HFFc6 (cell line): ENCODE data around the gene WDR53. TPM values are rescaled to one million over a fixed set of nuclear protein-coding genes. Genes with fewer than 3 reads are reported as not detected.

Source experiments
- DNase-seq: peaks from one replicate; pipeline ENCODE4 v3.0.0-alpha.2; 2018
- H3K27ac Mint-ChIP-seq: 2 replicates; pipeline ENCODE4 v1.8.0; 2020; ENCODE audit warnings: mild to moderate bottlenecking, mixed read lengths
- H3K27me3 Mint-ChIP-seq: 2 replicates; pipeline ENCODE4 v1.8.0; 2021; ENCODE audit warnings: mild to moderate bottlenecking, moderate library complexity, mixed read lengths; ENCODE audit not compliant: insufficient read depth
- H3K36me3 Mint-ChIP-seq: 2 replicates; pipeline ENCODE4 v1.8.0; 2021; ENCODE audit warnings: low read depth, mixed read lengths
- H3K4me1 Mint-ChIP-seq: 2 replicates; pipeline ENCODE4 v1.8.0; 2020; ENCODE audit warnings: low read depth, mixed read lengths
- H3K4me3 Mint-ChIP-seq: 2 replicates; pipeline ENCODE4 v1.8.0; 2020; ENCODE audit warnings: mild to moderate bottlenecking, moderate library complexity, mixed read lengths
- H3K9me3 Mint-ChIP-seq: 2 replicates; pipeline ENCODE4 v1.8.0; 2020; ENCODE audit warnings: mild to moderate bottlenecking, mixed read lengths
- CTCF ChIP-seq: fragments of 200-600 bp; sonication (generic); IDR thresholded peaks from 2 replicates; pipeline ENCODE4 v1.5.0; 2021; ENCODE audit warnings: antibody characterized with exemption, mild to moderate bottlenecking
- total RNA-seq, 6 experiments: library from RNA; stranded (reverse); fragmentation: NEBNext Ultra II Directional; extraction: Animal tissue kit (Norgen Biotek cat#: 25700); gene quantifications; 2 replicates in 1 of 6; 3 replicates in 5 of 6; pipeline ENCODE4 v1.2.3, GENCODE V29; 2021

WDR53 gene
- total RNA-seq, 6 experiments from 2014 or later, result 6.6 to 10.2 (median 9.1) TPM

DNA sequence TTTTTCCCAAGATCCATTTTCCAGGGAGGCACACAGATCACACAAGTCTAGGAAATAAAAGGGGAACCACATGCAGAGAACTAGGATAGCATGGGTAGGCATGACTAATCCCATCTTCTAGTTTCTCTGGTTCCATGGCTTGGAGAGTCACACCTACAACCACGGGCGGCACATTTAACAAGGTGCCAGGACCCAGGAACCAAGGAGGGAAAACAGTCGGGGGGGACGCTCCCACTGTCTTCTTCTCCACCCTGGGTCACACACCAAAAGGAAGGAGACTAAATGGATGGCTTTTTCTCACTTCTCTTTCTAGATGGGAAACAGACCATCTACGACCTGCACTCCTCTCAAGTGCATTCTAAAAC is 48.7 kb downstream of the WDR53 start:
- Mint-ChIP-seq H3K9me3 (peaks cover 14% of the 10 kb centered on the region; the same call in 1 of the 2 replicates), H3K4me3 (no peak overlapping the region), H3K27ac (no peak overlapping the region), H3K4me1 (peaks cover 11% of the 10 kb centered on the region; the same call in 1 of the 2 replicates), H3K27me3 (no peaks in the 10 kb centered on the region; the same call in 1 of the 2 replicates), H3K36me3 (peaks cover 5% of the 10 kb centered on the region; the same call in 1 of the 2 replicates)
- TF ChIP-seq CTCF, result no peak
- DNase-seq, result no peak

GRCh38 chr3:196518966-196519717 is 49.2 kb downstream of the WDR53 start:
- H3K36me3 Mint-ChIP-seq, result peaks cover 5% of the 10 kb centered on the region; the same call in 1 of the 2 replicates
- peaks cover 14% of the 10 kb centered on the region; the same call in 1 of the 2 replicates for H3K9me3 Mint-ChIP-seq
- TF ChIP-seq CTCF, result peak; percentile 90
- no peaks in the 10 kb centered on the region; the same call in 1 of the 2 replicates for H3K27me3 Mint-ChIP-seq
- H3K27ac Mint-ChIP-seq, result no peak overlapping the region
- peak; percentile 45 for DNase-seq
- no peak overlapping the region for H3K4me3 Mint-ChIP-seq
- peaks cover 16% of the 10 kb centered on the region for H3K4me1 Mint-ChIP-seq

DNA sequence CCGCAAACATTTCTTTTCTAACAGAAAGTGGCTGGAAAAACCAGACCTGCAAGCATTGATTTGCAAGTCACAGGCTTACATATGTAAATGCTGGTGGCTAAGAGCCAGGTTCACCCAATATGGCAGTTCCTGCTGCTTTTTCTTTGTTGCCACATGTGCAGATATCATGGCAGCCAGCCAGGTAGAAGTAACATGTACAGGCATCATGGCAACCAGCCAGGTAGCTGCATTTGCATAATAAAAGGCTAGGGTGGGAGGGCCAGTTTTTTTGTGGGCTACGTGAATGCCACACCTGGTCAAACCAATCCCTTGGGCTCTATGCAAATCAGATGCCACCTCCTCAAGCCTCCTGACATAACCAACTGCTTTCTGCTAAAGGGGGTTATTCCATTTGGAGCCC is 50.4 kb downstream of the WDR53 start:
- no peak for DNase-seq
- peaks cover 14% of the 10 kb centered on the region; the same call in 1 of the 2 replicates for H3K9me3 Mint-ChIP-seq
- no peaks in the 10 kb centered on the region; the same call in 1 of the 2 replicates for H3K27me3 Mint-ChIP-seq
- H3K4me3 Mint-ChIP-seq, result no peak overlapping the region
- no peak overlapping the region for H3K27ac Mint-ChIP-seq
- peaks cover 22% of the 10 kb centered on the region for H3K4me1 Mint-ChIP-seq
- H3K36me3 Mint-ChIP-seq, result peaks cover 5% of the 10 kb centered on the region; the same call in 1 of the 2 replicates
- TF ChIP-seq CTCF, result no peak

GRCh38 chr3:196517162-196517800 is 51.1 kb downstream of the WDR53 start:
- Mint-ChIP-seq H3K27ac (no peak overlapping the region), H3K27me3 (no peaks in the 10 kb centered on the region; the same call in 1 of the 2 replicates), H3K4me1 (peaks cover 22% of the 10 kb centered on the region), H3K36me3 (peaks cover 5% of the 10 kb centered on the region; the same call in 1 of the 2 replicates), H3K9me3 (peaks cover 14% of the 10 kb centered on the region; the same call in 1 of the 2 replicates), H3K4me3 (no peak overlapping the region)
- no peak for DNase-seq
- no peak for TF ChIP-seq CTCF

DNA sequence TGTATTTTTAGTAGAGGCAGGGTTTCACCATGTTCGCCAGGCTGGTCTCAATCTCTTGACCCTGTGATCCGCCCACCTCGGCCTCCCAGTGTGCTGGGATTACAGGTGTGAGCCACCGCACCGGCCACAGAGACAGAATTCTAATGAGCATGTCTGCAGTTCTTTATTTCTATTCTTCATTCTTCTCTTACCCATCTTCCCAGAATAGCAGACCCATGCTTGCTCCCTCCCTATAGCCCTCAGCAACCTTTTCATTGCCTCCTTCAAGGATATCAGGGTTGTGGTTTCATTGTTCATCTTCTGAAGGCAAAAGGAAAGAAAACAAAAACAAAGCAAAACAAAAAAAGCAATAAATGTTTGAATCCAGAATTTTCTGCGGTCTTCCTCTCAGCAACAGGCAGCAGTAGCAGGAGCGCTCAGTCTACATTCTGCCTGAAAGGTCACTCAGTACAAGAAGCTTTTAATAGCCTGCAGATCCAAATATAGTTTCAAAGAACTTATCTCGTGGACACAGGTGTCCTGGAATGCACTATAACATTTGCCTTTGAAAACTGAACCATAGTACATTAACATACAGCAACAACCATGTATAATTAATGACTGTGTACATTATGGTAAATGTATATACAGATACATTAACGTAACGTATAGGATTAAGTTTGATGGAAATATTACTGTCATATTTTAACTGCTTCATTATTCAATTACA is 53.3 kb downstream of the WDR53 start, which contains the start of gene SMCO1:
SMCO1 (minus strand) TSS at position 434 of the 709 bp plus-strand sequence; CDS start at position 297, 137 bp downstream.
- Mint-ChIP-seq H3K27me3 (no peaks in the 10 kb centered on the region; the same call in 1 of the 2 replicates), H3K4me1 (peaks cover 22% of the 10 kb centered on the region), H3K9me3 (peaks cover 9% of the 10 kb centered on the region; the same call in 1 of the 2 replicates), H3K36me3 (peaks cover 5% of the 10 kb centered on the region; the same call in 1 of the 2 replicates), H3K4me3 (peak within 1 kb of the TSS; percentile 3), H3K27ac (no peak within 1 kb of the TSS; the same call in 1 of the 2 replicates)
- no peak for DNase-seq
- no peak for TF ChIP-seq CTCF
